Epithelial cell of proximal tubule (primary cell): ENCODE data around the gene ART1. TPM values are rescaled to one million over a fixed set of nuclear protein-coding genes. Genes with fewer than 3 reads are reported as not detected.

Experiments used
- DNase-seq: peaks from one replicate; pipeline ENCODE4 v3.0.0-alpha.2; 2011; ENCODE audit warnings: low read depth
- H3K4me3 ChIP-seq: 2 replicates; pipeline ENCODE4 v1.5.1; 2011; ENCODE audit warnings: low read depth, mild to moderate bottlenecking, low read length
- total RNA-seq: library from RNA; depleted of rRNA; stranded (reverse); fragments of >200 nt; gene quantifications from 2 replicates; pipeline ENCODE4 v1.2.3, GENCODE V29; 2015
- TF ChIP-seq, protein P1 (sequence below): conservative IDR thresholded peaks from 2 replicates; pipeline ENCODE4 v1.5.1; 2012; ENCODE audit warnings: low read depth, mild to moderate bottlenecking, low read length

Gene ART1
- total RNA-seq, 1 donor from 2014 or later: not detected

DNA sequence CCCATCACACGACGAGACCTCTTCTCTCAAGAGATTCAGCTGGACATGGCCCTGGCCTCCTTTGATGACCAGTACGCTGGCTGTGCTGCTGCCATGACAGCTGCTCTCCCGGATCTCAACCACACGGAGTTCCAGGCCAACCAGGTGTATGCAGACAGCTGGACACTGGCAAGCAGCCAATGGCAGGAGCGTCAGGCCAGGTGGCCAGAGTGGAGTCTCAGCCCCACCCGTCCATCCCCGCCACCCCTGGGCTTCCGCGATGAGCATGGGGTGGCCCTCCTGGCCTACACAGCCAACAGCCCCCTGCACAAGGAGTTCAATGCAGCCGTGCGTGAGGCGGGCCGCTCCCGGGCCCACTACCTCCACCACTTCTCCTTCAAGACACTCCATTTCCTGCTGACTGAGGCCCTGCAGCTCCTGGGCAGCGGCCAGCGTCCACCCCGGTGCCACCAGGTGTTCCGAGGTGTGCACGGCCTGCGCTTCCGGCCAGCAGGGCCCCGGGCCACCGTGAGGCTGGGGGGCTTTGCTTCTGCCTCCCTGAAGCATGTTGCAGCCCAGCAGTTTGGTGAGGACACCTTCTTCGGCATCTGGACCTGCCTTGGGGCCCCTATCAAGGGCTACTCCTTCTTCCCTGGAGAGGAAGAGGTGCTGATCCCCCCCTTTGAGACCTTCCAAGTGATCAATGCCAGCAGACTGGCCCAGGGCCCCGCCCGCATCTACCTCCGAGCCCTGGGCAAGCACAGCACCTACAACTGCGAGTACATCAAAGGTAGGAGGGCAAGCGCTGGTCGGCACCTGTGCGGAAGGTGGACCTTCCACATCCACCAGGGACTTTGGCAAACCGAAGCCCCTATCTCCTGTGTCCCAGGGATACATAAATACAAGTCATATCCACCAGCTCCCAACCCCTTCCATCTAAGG, 14.9 kb downstream of the ART1 start:
- DNase-seq: no peak
- TF ChIP-seq, protein P1, sequence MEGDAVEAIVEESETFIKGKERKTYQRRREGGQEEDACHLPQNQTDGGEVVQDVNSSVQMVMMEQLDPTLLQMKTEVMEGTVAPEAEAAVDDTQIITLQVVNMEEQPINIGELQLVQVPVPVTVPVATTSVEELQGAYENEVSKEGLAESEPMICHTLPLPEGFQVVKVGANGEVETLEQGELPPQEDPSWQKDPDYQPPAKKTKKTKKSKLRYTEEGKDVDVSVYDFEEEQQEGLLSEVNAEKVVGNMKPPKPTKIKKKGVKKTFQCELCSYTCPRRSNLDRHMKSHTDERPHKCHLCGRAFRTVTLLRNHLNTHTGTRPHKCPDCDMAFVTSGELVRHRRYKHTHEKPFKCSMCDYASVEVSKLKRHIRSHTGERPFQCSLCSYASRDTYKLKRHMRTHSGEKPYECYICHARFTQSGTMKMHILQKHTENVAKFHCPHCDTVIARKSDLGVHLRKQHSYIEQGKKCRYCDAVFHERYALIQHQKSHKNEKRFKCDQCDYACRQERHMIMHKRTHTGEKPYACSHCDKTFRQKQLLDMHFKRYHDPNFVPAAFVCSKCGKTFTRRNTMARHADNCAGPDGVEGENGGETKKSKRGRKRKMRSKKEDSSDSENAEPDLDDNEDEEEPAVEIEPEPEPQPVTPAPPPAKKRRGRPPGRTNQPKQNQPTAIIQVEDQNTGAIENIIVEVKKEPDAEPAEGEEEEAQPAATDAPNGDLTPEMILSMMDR: no peak

GRCh38 chr11:3660960-3661359, 16.0 kb downstream of the ART1 start:
- H3K4me3 ChIP-seq: no peak overlapping the region
- TF ChIP-seq, protein P1: no peak
- no peak for DNase-seq

More for the DNA sequence above, 14.9 kb downstream of the ART1 start:
- no peak overlapping the region for H3K4me3 ChIP-seq

DNA sequence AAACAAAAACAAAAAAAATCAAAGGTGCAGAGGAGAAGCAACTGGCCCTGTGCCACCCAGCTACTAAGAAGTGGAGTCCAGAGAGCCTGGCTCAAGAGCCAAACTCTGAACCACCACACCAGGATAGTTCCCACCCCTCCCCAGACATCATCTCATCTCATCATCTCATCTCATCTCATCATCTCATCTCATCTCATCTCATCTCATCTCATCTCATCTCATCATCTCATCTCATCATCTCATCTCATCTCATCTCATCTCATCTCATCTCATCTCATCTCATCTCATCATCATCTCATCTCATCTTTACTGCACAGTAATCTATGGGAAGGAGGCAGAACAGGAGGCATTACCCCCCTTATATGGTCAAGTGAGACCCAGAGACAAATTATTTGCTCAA, 17.9 kb downstream of the ART1 start:
- TF ChIP-seq, protein P1: no peak
- no peak for DNase-seq
- no peak overlapping the region for H3K4me3 ChIP-seq

GRCh38 chr11:3664032-3664630, 19.2 kb downstream of the ART1 start:
- no peak for DNase-seq
- H3K4me3 ChIP-seq: no peak overlapping the region
- TF ChIP-seq, protein P1: no peak

GRCh38 chr11:3665336-3666022, 20.6 kb downstream of the ART1 start:
- no peak for DNase-seq
- H3K4me3 ChIP-seq: no peak overlapping the region
- TF ChIP-seq, protein P1: no peak

- TF ChIP-seq, protein P1: no peak
- no peak overlapping the region for H3K4me3 ChIP-seq
- no peak for DNase-seq
Observed at GRCh38 chr11:3666023-3666530, 21.1 kb downstream of the ART1 start.
